Ovary (tissue), 9 donors: Measurements from ENCODE around the gene EPS8L2. TPM values are rescaled to one million over a fixed set of nuclear protein-coding genes. Genes with fewer than 3 reads are reported as not detected.
A peak's percentile ranks its signal among the peaks of the same experiment; 100 is the strongest.
"Not testable (repeated sequence)": the region's sequence is repeated elsewhere in the genome, so short reads cannot be mapped to it uniquely, and the experiment has no call there.

Experiments used
- DNase-seq, 5 donors: peaks; one replicate each; pipeline ENCODE4 v3.0.0-alpha.2; 2019 to 2020
- H3K27ac ChIP-seq, 2 donors: fragments of 200-600 bp; one replicate each; pipeline versions ENCODE4 v1.5.1 to v1.8.0; 2019 to 2022
- H3K27me3 ChIP-seq: fragments of 200-600 bp; one replicate; pipeline ENCODE4 v1.8.0; 2022
- H3K36me3 ChIP-seq: fragments of 200-600 bp; sonication (generic); one replicate; pipeline ENCODE4 v1.5.1; 2019
- H3K4me1 ChIP-seq: one replicate; pipeline ENCODE4 v1.8.1; 2013; ENCODE audit warnings: mild to moderate bottlenecking, moderate library complexity; ENCODE audit not compliant: insufficient read depth
- H3K4me3 ChIP-seq: fragments of 200-600 bp; sonication (generic); one replicate; pipeline ENCODE4 v1.5.1; 2017
- H3K9me3 ChIP-seq, 2 donors: fragments of 200-600 bp in 1 of 2; sonication (generic) in 1 of 2; one replicate each; pipeline versions ENCODE4 v1.5.1 to v1.8.1; 2013 to 2019; ENCODE audit warnings: mild to moderate bottlenecking in 1 of 2, moderate library complexity in 1 of 2
- CTCF ChIP-seq, 3 donors: fragments of 450-650 bp in 2 of 3; fragments of 200-600 bp in 1 of 3; IDR thresholded peaks; one replicate each; pipeline versions ENCODE4 v1.5.1 to v1.8.0; 2016 to 2022; ENCODE audit warnings: antibody characterized with exemption in 3 of 3, mild to moderate bottlenecking in 1 of 3
- EP300 ChIP-seq: sonication (generic); formaldehyde crosslinking; IDR thresholded peaks from one replicate; pipeline ENCODE4 v1.6.1; 2017; ENCODE audit warnings: antibody characterized with exemption
- POLR2A ChIP-seq: fragments of 450-650 bp; IDR thresholded peaks from one replicate; pipeline ENCODE4 v1.6.1; 2017; ENCODE audit warnings: antibody characterized with exemption, mild to moderate bottlenecking, moderate library complexity
- WGBS, 3 donors: extraction: QIAGEN DNeasy Blood & Tissue Kit in 1 of 3; methylation state at CpG; one replicate each; pipeline versions ENCODE4 v1.1.5 to v1.1.7; 2013 to 2017; 5-methylcytosine and 5-hydroxymethylcytosine counted together
- intact Hi-C, 4 donors: fragments of 100-400 bp; cut with DNase I; formaldehyde crosslinking; loops; one replicate each; pipeline versions ENCODE4 v1.11.0 to v1.15.1; 2022 to 2023
- polyA plus RNA-seq, 2 donors: library from polyadenylated mRNA; stranded (reverse); fragments of 200-250 nt in 1 of 2; fragments of 350-450 nt in 1 of 2; fragmentation: Illumina TruSeq in 1 of 2; extraction: RNeasy Lipid Tissue Mini Kit (QIAGEN cat#74804) in 1 of 2; gene quantifications; one replicate each; pipeline ENCODE4 v1.2.3, GENCODE V29; 2013 to 2014
- total RNA-seq, 7 donors: library from RNA; depleted of rRNA in 2 of 7; stranded (reverse); fragments of >200 nt in 2 of 7; fragmentation: NEBNext Ultra II Directional in 3 of 7; extraction: Animal tissue kit (Norgen Biotek cat#: 25700) in 3 of 7; gene quantifications; one replicate each; pipeline versions ENCODE4 v1.1.0 to v1.2.4, GENCODE V29; 2016 to 2023
- donor health status: DM: no; HTN: no; CAD: no; lungs with moderate emphysema.
- donor health status: DM: no; HTN: no; CAD: no.
- donor health status: Bipolar disorder and iron deficiency.
- donor health status: DM: yes; HTN: yes; CAD: no.
- donor health status: DM: no; HTN: no; CAD: no.
- donor health status: DM: yes; HTN: yes; CAD: no.

Gene EPS8L2
- total and polyA plus RNA-seq, 9 donors: 5.9 to 57.9 (median 33.3) TPM

- 62 to 76% (median 70%) methylated on average over 14 to 15 of the region's 15 CpGs for WGBS, 3 donors
- intact Hi-C loops: loop anchor here in 3 of 4 donors (2.0 to 5.0 kb wide), 4 partner anchors 67 to 177 kb away; no protein-coding TSS in a partner anchor
- Histone ChIP-seq H3K9me3 (no peaks in the 10 kb centered on the region), H3K4me1 (peaks cover 17% of the 10 kb centered on the region), H3K36me3 (no peaks in the 10 kb centered on the region), H3K27me3 (no peaks in the 10 kb centered on the region), H3K27ac (peak overlapping the region in 1 of 2 donors; percentile 39), H3K4me3 (no peak overlapping the region)
- TF ChIP-seq POLR2A: no peak
- no peak for TF ChIP-seq CTCF (IDR thresholded peaks at IDR 0.05)
- TF ChIP-seq EP300: no peak
- peak in 2 of 5 donors; percentile 27 to 41 for DNase-seq
Observed at GRCh38 chr11:728901-729491, 23.0 kb downstream of the EPS8L2 start.

- no peaks in the 10 kb centered on the region for H3K27me3 ChIP-seq
- H3K36me3 ChIP-seq: no peaks in the 10 kb centered on the region
- WGBS, 3 donors: 59 to 65% (median 62%) methylated on average over 17 of the region's 17 CpGs
- DNase-seq: no peak
- H3K27ac ChIP-seq: no peak overlapping the region
- TF ChIP-seq POLR2A (no peak), EP300 (no peak), CTCF (IDR thresholded peaks at IDR 0.05) (no peak)
- peaks cover 17% of the 10 kb centered on the region for H3K4me1 ChIP-seq
- intact Hi-C loops: loop anchor here in 3 of 4 donors (2.0 to 5.0 kb wide), 4 partner anchors 67 to 177 kb away; no protein-coding TSS in a partner anchor
- H3K9me3 ChIP-seq: no peaks in the 10 kb centered on the region
- H3K4me3 ChIP-seq: no peak overlapping the region
Observed at GRCh38 chr11:729492-730074, 23.6 kb downstream of the EPS8L2 start.

- intact Hi-C loops: no loop called here
- H3K9me3 ChIP-seq: no peaks in the 10 kb centered on the region
- WGBS, 3 donors: 74 to 80% (median 76%) methylated on average over 20 of the region's 20 CpGs
- peaks cover 4% of the 10 kb centered on the region for H3K4me1 ChIP-seq
- H3K27ac ChIP-seq: no peak overlapping the region
- DNase-seq: no peak
- no peak overlapping the region for H3K4me3 ChIP-seq
- TF ChIP-seq POLR2A: no peak
- TF ChIP-seq EP300: no peak
- no peak for TF ChIP-seq CTCF (IDR thresholded peaks at IDR 0.05)
- no peaks in the 10 kb centered on the region for H3K36me3 ChIP-seq
- no peaks in the 10 kb centered on the region for H3K27me3 ChIP-seq
Observed at GRCh38 chr11:733072-733471, 27.0 kb downstream of the EPS8L2 start.

- H3K4me3 ChIP-seq, H3K27me3 ChIP-seq, H3K36me3 ChIP-seq, H3K27ac ChIP-seq, DNase-seq, H3K4me1 ChIP-seq, intact Hi-C loops, H3K9me3 ChIP-seq: not testable (repeated sequence)
- WGBS, 3 donors: 93 to 95% (median 94%) methylated on average over 18 to 26 of the region's 26 CpGs
Observed at GRCh38 chr11:734541-734940, 28.5 kb downstream of the EPS8L2 start.

- 35 to 41% (median 37%) methylated on average over 11 of the region's 11 CpGs for WGBS, 3 donors
- TF ChIP-seq POLR2A (no peak), CTCF (IDR thresholded peaks at IDR 0.05) (no peak), EP300 (no peak)
- Histone ChIP-seq H3K27ac (no peak overlapping the region), H3K27me3 (no peaks in the 10 kb centered on the region), H3K4me3 (no peak overlapping the region), H3K9me3 (no peaks in the 10 kb centered on the region), H3K4me1 (no peaks in the 10 kb centered on the region), H3K36me3 (no peaks in the 10 kb centered on the region)
- intact Hi-C loops: no loop called here
- DNase-seq: no peak
Observed at GRCh38 chr11:737366-737765, 31.3 kb downstream of the EPS8L2 start.

GRCh38 chr11:737899-738298, 31.9 kb downstream of the EPS8L2 start:
- H3K36me3 ChIP-seq, intact Hi-C loops, H3K9me3 ChIP-seq, H3K4me1 ChIP-seq, H3K4me3 ChIP-seq, H3K27me3 ChIP-seq, DNase-seq, H3K27ac ChIP-seq: not testable (repeated sequence)
- 62 to 63% (median 63%) methylated on average over 10 of the region's 10 CpGs for WGBS, 3 donors
